Measurements from ENCODE around the gene DUSP11.

- TF ChIP-seq CTCF (IDR thresholded peaks at IDR 0.05 in 4 of 5, conservative IDR thresholded peaks at IDR 0.05 in 1 of 5) (no peak), POLR2A (IDR thresholded peaks at IDR 0.05) (no peak)
These were observed 20.6 kb downstream of the DUSP11 start for GRCh38 chr2:73759285-73759764.

Measured in gastrocnemius medialis (tissue), 4 donors.